ENCODE results near the gene CDH13.

Gene CDH13

GRCh38 chr16:83630979-83631378 lies 1004.2 kb downstream of the CDH13 start:
- H3K9me3 ChIP-seq (ENCODE audit: control insufficient read depth, insufficient read depth, low read length), result no peaks in the 10 kb centered on the region
- H3K36me3 ChIP-seq (ENCODE audit: control insufficient read depth, insufficient read depth, low read length), result no peaks in the 10 kb centered on the region
- no CpG with 5 or more reads among the region's 6 CpGs for WGBS (ENCODE audit: insufficient coverage, insufficient read length)
- H3K4me1 ChIP-seq (ENCODE audit: control insufficient read depth, insufficient read depth, low read length), result no peaks in the 10 kb centered on the region; the same call in 1 of the 2 replicates
- H3K27me3 ChIP-seq (ENCODE audit: control insufficient read depth, insufficient read depth, low read length), result no peaks in the 10 kb centered on the region
- H3K4me3 ChIP-seq (ENCODE audit: low read length), result no peak overlapping the region
- no peak for DNase-seq (ENCODE audit: low read depth, low spot score)
- no peak overlapping the region for H3K27ac ChIP-seq (ENCODE audit: low read length)

GRCh38 chr16:83633286-83633685 lies 1006.5 kb downstream of the CDH13 start:
- no peak for DNase-seq (ENCODE audit: low read depth, low spot score)
- no peak overlapping the region for H3K27ac ChIP-seq (ENCODE audit: low read length)
- H3K4me3 ChIP-seq (ENCODE audit: low read length), result no peak overlapping the region
- H3K27me3 ChIP-seq (ENCODE audit: control insufficient read depth, insufficient read depth, low read length), result no peaks in the 10 kb centered on the region
- H3K4me1 ChIP-seq (ENCODE audit: control insufficient read depth, insufficient read depth, low read length), result no peaks in the 10 kb centered on the region; the same call in 1 of the 2 replicates
- no CpG with 5 or more reads among the region's 9 CpGs for WGBS (ENCODE audit: insufficient coverage, insufficient read length)
- no peaks in the 10 kb centered on the region for H3K9me3 ChIP-seq (ENCODE audit: control insufficient read depth, insufficient read depth, low read length)
- no peaks in the 10 kb centered on the region for H3K36me3 ChIP-seq (ENCODE audit: control insufficient read depth, insufficient read depth, low read length)

- WGBS (ENCODE audit: insufficient coverage, insufficient read length), result no CpG with 5 or more reads among the region's 5 CpGs
- Histone ChIP-seq H3K27me3 (ENCODE audit: control insufficient read depth, insufficient read depth, low read length) (no peaks in the 10 kb centered on the region), H3K36me3 (ENCODE audit: control insufficient read depth, insufficient read depth, low read length) (no peaks in the 10 kb centered on the region), H3K9me3 (ENCODE audit: control insufficient read depth, insufficient read depth, low read length) (no peaks in the 10 kb centered on the region), H3K27ac (ENCODE audit: low read length) (no peak overlapping the region), H3K4me1 (ENCODE audit: control insufficient read depth, insufficient read depth, low read length) (peaks cover 2% of the 10 kb centered on the region; the same call in 1 of the 2 replicates), H3K4me3 (ENCODE audit: low read length) (no peak overlapping the region)
- no peak for DNase-seq (ENCODE audit: low read depth, low spot score)
These were observed 1021.6 kb downstream of the CDH13 start for GRCh38 chr16:83648347-83648746.

- no peak overlapping the region for H3K27ac ChIP-seq (ENCODE audit: low read length)
- H3K36me3 ChIP-seq (ENCODE audit: control insufficient read depth, insufficient read depth, low read length), result no peaks in the 10 kb centered on the region
- no peaks in the 10 kb centered on the region for H3K27me3 ChIP-seq (ENCODE audit: control insufficient read depth, insufficient read depth, low read length)
- DNase-seq (ENCODE audit: low read depth, low spot score), result no peak
- no peak overlapping the region for H3K4me3 ChIP-seq (ENCODE audit: low read length)
- H3K9me3 ChIP-seq (ENCODE audit: control insufficient read depth, insufficient read depth, low read length), result no peaks in the 10 kb centered on the region
- WGBS (ENCODE audit: insufficient coverage, insufficient read length), result no CpG with 5 or more reads among the region's 8 CpGs
- peaks cover 2% of the 10 kb centered on the region; the same call in 1 of the 2 replicates for H3K4me1 ChIP-seq (ENCODE audit: control insufficient read depth, insufficient read depth, low read length)
These were observed 1025.1 kb downstream of the CDH13 start for GRCh38 chr16:83651871-83652270.

GRCh38 chr16:83652943-83653342 lies 1026.2 kb downstream of the CDH13 start:
- no CpG with 5 or more reads among the region's 9 CpGs for WGBS (ENCODE audit: insufficient coverage, insufficient read length)

GRCh38 chr16:83653785-83654184 lies 1027.0 kb downstream of the CDH13 start:
- Histone ChIP-seq H3K9me3 (ENCODE audit: control insufficient read depth, insufficient read depth, low read length) (no peaks in the 10 kb centered on the region), H3K36me3 (ENCODE audit: control insufficient read depth, insufficient read depth, low read length) (no peaks in the 10 kb centered on the region), H3K4me1 (ENCODE audit: control insufficient read depth, insufficient read depth, low read length) (no peaks in the 10 kb centered on the region), H3K27ac (ENCODE audit: low read length) (no peak overlapping the region), H3K4me3 (ENCODE audit: low read length) (no peak overlapping the region), H3K27me3 (ENCODE audit: control insufficient read depth, insufficient read depth, low read length) (no peaks in the 10 kb centered on the region)
- no peak for DNase-seq (ENCODE audit: low read depth, low spot score)
- no CpG with 5 or more reads among the region's 6 CpGs for WGBS (ENCODE audit: insufficient coverage, insufficient read length)

More at GRCh38 chr16:83652943-83653342, 1026.2 kb downstream of the CDH13 start:
- Histone ChIP-seq H3K36me3 (ENCODE audit: control insufficient read depth, insufficient read depth, low read length) (no peaks in the 10 kb centered on the region), H3K4me3 (ENCODE audit: low read length) (no peak overlapping the region), H3K4me1 (ENCODE audit: control insufficient read depth, insufficient read depth, low read length) (peaks cover 2% of the 10 kb centered on the region; the same call in 1 of the 2 replicates), H3K27me3 (ENCODE audit: control insufficient read depth, insufficient read depth, low read length) (no peaks in the 10 kb centered on the region), H3K9me3 (ENCODE audit: control insufficient read depth, insufficient read depth, low read length) (no peaks in the 10 kb centered on the region), H3K27ac (ENCODE audit: low read length) (no peak overlapping the region)
- DNase-seq (ENCODE audit: low read depth, low spot score), result no peak

- H3K9me3 ChIP-seq (ENCODE audit: control insufficient read depth, insufficient read depth, low read length), result no peaks in the 10 kb centered on the region
- no peaks in the 10 kb centered on the region for H3K36me3 ChIP-seq (ENCODE audit: control insufficient read depth, insufficient read depth, low read length)
- no peak for DNase-seq (ENCODE audit: low read depth, low spot score)
- WGBS (ENCODE audit: insufficient coverage, insufficient read length), result no CpG with 5 or more reads among the region's 4 CpGs
- H3K4me1 ChIP-seq (ENCODE audit: control insufficient read depth, insufficient read depth, low read length), result no peaks in the 10 kb centered on the region
- H3K27ac ChIP-seq (ENCODE audit: low read length), result no peak overlapping the region
- H3K4me3 ChIP-seq (ENCODE audit: low read length), result no peak overlapping the region
- no peaks in the 10 kb centered on the region for H3K27me3 ChIP-seq (ENCODE audit: control insufficient read depth, insufficient read depth, low read length)
These were observed 1033.5 kb downstream of the CDH13 start for GRCh38 chr16:83660282-83660681.

- DNase-seq (ENCODE audit: low read depth, low spot score), result no peak
- H3K4me1 ChIP-seq (ENCODE audit: control insufficient read depth, insufficient read depth, low read length), result no peaks in the 10 kb centered on the region
- no peaks in the 10 kb centered on the region for H3K9me3 ChIP-seq (ENCODE audit: control insufficient read depth, insufficient read depth, low read length)
- H3K27ac ChIP-seq (ENCODE audit: low read length), result no peak overlapping the region
- H3K4me3 ChIP-seq (ENCODE audit: low read length), result no peak overlapping the region
- H3K36me3 ChIP-seq (ENCODE audit: control insufficient read depth, insufficient read depth, low read length), result no peaks in the 10 kb centered on the region
- no peaks in the 10 kb centered on the region for H3K27me3 ChIP-seq (ENCODE audit: control insufficient read depth, insufficient read depth, low read length)
These were observed 1034.9 kb downstream of the CDH13 start for GRCh38 chr16:83661656-83662055.

- Histone ChIP-seq H3K27me3 (ENCODE audit: control insufficient read depth, insufficient read depth, low read length) (no peaks in the 10 kb centered on the region), H3K9me3 (ENCODE audit: control insufficient read depth, insufficient read depth, low read length) (no peaks in the 10 kb centered on the region), H3K27ac (ENCODE audit: low read length) (no peak overlapping the region), H3K4me1 (ENCODE audit: control insufficient read depth, insufficient read depth, low read length) (no peaks in the 10 kb centered on the region), H3K4me3 (ENCODE audit: low read length) (no peak overlapping the region), H3K36me3 (ENCODE audit: control insufficient read depth, insufficient read depth, low read length) (no peaks in the 10 kb centered on the region)
- DNase-seq (ENCODE audit: low read depth, low spot score), result no peak
- WGBS (ENCODE audit: insufficient coverage, insufficient read length), result no CpG with 5 or more reads among the region's 2 CpGs
These were observed 1039.7 kb downstream of the CDH13 start for GRCh38 chr16:83666449-83666848.

GRCh38 chr16:83669456-83669855 lies 1042.7 kb downstream of the CDH13 start:
- DNase-seq (ENCODE audit: low read depth, low spot score), result no peak
- no CpG with 5 or more reads among the region's 5 CpGs for WGBS (ENCODE audit: insufficient coverage, insufficient read length)
- no peaks in the 10 kb centered on the region; the same call in 1 of the 2 replicates for H3K9me3 ChIP-seq (ENCODE audit: control insufficient read depth, insufficient read depth, low read length)

GRCh38 chr16:83674931-83675535 lies 1048.3 kb downstream of the CDH13 start:
- H3K36me3 ChIP-seq (ENCODE audit: control insufficient read depth, insufficient read depth, low read length), result no peaks in the 10 kb centered on the region
- H3K27ac ChIP-seq (ENCODE audit: low read length), result no peak overlapping the region
- no CpG with 5 or more reads among the region's 5 CpGs for WGBS (ENCODE audit: insufficient coverage, insufficient read length)
- H3K27me3 ChIP-seq (ENCODE audit: control insufficient read depth, insufficient read depth, low read length), result no peaks in the 10 kb centered on the region
- no peak overlapping the region for H3K4me3 ChIP-seq (ENCODE audit: low read length)
- DNase-seq (ENCODE audit: low read depth, low spot score), result no peak
- no peaks in the 10 kb centered on the region; the same call in 1 of the 2 replicates for H3K9me3 ChIP-seq (ENCODE audit: control insufficient read depth, insufficient read depth, low read length)
- H3K4me1 ChIP-seq (ENCODE audit: control insufficient read depth, insufficient read depth, low read length), result no peaks in the 10 kb centered on the region

More at GRCh38 chr16:83669456-83669855, 1042.7 kb downstream of the CDH13 start:
- H3K4me1 ChIP-seq (ENCODE audit: control insufficient read depth, insufficient read depth, low read length), result no peaks in the 10 kb centered on the region
- no peak overlapping the region for H3K4me3 ChIP-seq (ENCODE audit: low read length)
- no peak overlapping the region for H3K27ac ChIP-seq (ENCODE audit: low read length)
- H3K27me3 ChIP-seq (ENCODE audit: control insufficient read depth, insufficient read depth, low read length), result no peaks in the 10 kb centered on the region
- no peaks in the 10 kb centered on the region for H3K36me3 ChIP-seq (ENCODE audit: control insufficient read depth, insufficient read depth, low read length)
